Activated CD8-positive, alpha-beta T cell treated with anti-CD3 and anti-CD28 coated beads, Interleukin-2, amount 10 ng/mL, durations not matched to agents 7 days and 5 days (primary cell): ENCODE data around the gene IP6K1. TPM values are rescaled to one million over a fixed set of nuclear protein-coding genes. Genes with fewer than 3 reads are reported as not detected.
"Not testable (repeated sequence)": the region's sequence is repeated elsewhere in the genome, so short reads cannot be mapped to it uniquely, and the experiment has no call there.

Source experiments
- ATAC-seq: fragments of 150-1000 bp; cut with Tn5 transposase; one replicate; pipeline ENCODE4 v1.10.0; 2021; ENCODE audit warnings: moderate library complexity
- CTCF ChIA-PET: fragments of 350-600 bp; sonication (Branson Sonifier 250); formaldehyde crosslinking; loops from one replicate; lab custom pipeline; 2021; ENCODE audit warnings: antibody characterized with exemption; lab: Charles Lee
- POLR2A ChIA-PET: fragments of 350-600 bp; sonication (Branson Sonifier 250); formaldehyde crosslinking; loops from one replicate; lab custom pipeline; 2021; ENCODE audit warnings: antibody characterized with exemption; lab: Charles Lee
- DNase-seq: peaks from one replicate; pipeline ENCODE4 v3.0.0-alpha.2; 2020
- H3K27ac Mint-ChIP-seq: one replicate; pipeline ENCODE4 v1.8.0; 2021; ENCODE audit warnings: mild to moderate bottlenecking, mixed read lengths
- H3K27me3 Mint-ChIP-seq: one replicate; pipeline ENCODE4 v1.8.0; 2021; ENCODE audit warnings: low read depth, mixed read lengths
- H3K36me3 Mint-ChIP-seq: one replicate; pipeline ENCODE4 v1.8.0; 2021; ENCODE audit warnings: low read depth, mixed read lengths
- H3K4me1 Mint-ChIP-seq: one replicate; pipeline ENCODE4 v1.8.0; 2021; ENCODE audit warnings: low read depth, mixed read lengths
- H3K4me3 Mint-ChIP-seq: one replicate; pipeline ENCODE4 v1.8.0; 2021; ENCODE audit warnings: mild to moderate bottlenecking, mixed read lengths
- H3K9me3 Mint-ChIP-seq: one replicate; pipeline ENCODE4 v1.8.0; 2022; ENCODE audit warnings: mixed read lengths; ENCODE audit not compliant: insufficient read depth
- total RNA-seq, 2 experiments: library from RNA; stranded (reverse); gene quantifications; one replicate each; pipeline ENCODE4 v1.2.3, GENCODE V29; 2021

Gene IP6K1
- total RNA-seq, 2 experiments from 2014 or later, result 37.7 to 38.1 TPM

DNA sequence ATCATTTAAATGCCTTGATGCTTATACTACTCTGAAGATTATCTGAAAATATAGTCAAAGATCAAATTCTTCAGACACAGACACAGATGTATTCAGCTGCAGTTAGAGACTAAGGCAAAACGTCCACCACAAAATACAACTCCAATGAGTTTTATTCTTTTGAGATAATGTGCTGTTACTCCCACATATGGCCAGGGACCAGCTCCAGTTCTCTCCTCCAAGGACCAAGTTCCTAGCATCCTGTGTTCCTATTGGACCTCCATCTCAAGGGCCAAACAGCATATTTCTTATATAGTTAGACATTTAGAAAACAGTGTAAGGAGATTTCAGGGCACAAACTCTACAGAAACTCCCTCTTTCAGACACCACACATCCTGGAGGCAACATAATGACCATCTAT, 27.1 kb downstream of the IP6K1 start:
- ATAC-seq (no peak), DNase-seq (no peak)
- Mint-ChIP-seq H3K36me3 (no peaks in the 10 kb centered on the region), H3K27me3 (no peaks in the 10 kb centered on the region), H3K9me3 (no peaks in the 10 kb centered on the region), H3K4me3 (no peak overlapping the region), H3K27ac (no peak overlapping the region), H3K4me1 (no peaks in the 10 kb centered on the region)
- CTCF ChIA-PET, result no interaction called here
- POLR2A ChIA-PET, result no interaction called here

DNA sequence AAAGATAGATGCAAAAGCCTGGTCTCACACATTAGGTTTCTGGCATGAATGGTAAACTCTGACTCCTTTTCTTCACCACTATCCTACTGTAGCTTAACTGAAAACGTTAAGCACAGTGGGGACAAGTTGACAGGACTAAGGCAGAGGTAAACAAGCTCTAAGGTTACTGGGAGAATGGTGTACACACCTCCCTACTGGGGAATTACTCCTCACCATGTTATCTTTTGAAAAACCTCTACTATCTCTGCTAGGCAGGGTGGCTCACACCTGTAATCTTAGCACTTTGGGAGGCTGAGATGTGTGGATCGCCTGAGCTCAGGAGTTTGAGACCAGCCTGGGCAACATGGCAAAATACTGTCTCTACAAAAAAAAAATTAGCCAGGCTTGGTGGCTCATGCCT, 29.1 kb downstream of the IP6K1 start:
- H3K4me1 Mint-ChIP-seq, result no peaks in the 10 kb centered on the region

DNA sequence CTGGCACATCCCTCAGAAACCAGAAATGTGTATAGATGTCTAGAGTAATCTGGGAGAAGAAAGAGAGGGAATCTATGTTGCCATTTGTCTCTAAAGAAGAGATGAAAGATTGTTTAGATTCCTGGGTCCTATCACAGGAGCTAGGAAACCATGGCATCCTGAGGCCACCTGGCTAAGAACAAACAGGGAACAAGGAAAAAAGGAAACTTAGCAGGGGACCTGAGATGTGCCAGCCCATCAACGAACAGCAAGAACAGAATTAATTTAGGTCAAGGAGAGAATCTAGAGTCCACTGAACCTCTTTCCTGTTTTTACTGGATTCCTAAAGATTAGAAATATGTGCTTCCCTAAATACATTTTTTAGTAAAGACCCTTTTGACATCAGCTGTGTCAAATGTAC, 30.3 kb downstream of the IP6K1 start:
- ChIA-PET POLR2A (no interaction called here), CTCF (no interaction called here)
- Mint-ChIP-seq H3K36me3 (no peaks in the 10 kb centered on the region), H3K9me3 (no peaks in the 10 kb centered on the region), H3K27me3 (no peaks in the 10 kb centered on the region), H3K27ac (no peak overlapping the region), H3K4me3 (no peak overlapping the region), H3K4me1 (no peaks in the 10 kb centered on the region)
- ATAC-seq (no peak), DNase-seq (no peak)

More for the DNA sequence above, 29.1 kb downstream of the IP6K1 start:
- no peaks in the 10 kb centered on the region for H3K9me3 Mint-ChIP-seq
- no peaks in the 10 kb centered on the region for H3K27me3 Mint-ChIP-seq
- CTCF ChIA-PET, result no interaction called here
- no peak overlapping the region for H3K27ac Mint-ChIP-seq
- no peaks in the 10 kb centered on the region for H3K36me3 Mint-ChIP-seq
- POLR2A ChIA-PET, result no interaction called here
- ATAC-seq (no peak), DNase-seq (no peak)
- no peak overlapping the region for H3K4me3 Mint-ChIP-seq

DNA sequence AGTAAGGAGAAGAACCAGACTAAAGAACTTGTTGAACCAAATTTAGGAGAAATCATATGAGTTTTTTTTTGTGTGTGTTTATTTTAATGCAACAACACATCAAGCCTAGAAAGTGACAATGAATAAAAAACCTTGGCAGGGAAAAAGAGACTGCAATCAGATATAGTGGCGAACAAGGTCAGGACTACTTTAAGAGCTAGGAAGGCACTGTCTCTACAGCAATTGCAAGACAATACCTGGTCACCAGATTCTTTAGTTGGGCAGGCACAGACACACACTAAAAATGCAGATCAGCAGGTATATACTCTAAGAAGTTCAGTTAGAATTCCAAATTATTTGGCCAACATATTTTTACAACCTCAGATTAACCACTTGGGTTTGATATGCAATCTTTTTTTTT, 31.8 kb downstream of the IP6K1 start:
- no peaks in the 10 kb centered on the region for H3K27me3 Mint-ChIP-seq
- CTCF ChIA-PET, result no interaction called here
- peaks cover 1% of the 10 kb centered on the region for H3K36me3 Mint-ChIP-seq

DNA sequence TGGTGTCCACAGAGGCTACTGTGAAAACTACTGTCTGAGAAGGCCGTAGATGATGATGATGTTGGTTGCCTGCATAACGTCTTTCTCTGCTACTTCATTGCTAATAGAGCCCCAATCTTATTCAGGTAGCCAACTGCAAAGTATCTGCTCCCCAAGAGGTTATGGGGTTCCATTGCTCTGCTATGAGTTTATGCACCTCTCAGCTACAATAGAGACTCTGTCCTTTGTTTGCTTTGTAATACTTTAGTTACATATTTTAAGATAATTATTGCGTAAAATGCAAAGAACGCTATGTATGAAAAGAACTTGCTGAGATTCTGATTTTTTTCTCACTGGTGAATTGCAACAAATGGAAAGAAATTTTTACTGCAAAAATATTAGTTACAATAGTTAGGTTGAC, 34.8 kb downstream of the IP6K1 start:
- ATAC-seq (no peak), DNase-seq (no peak)
- POLR2A ChIA-PET, result no interaction called here
- Mint-ChIP-seq H3K27me3 (no peaks in the 10 kb centered on the region), H3K4me1 (no peaks in the 10 kb centered on the region), H3K36me3 (peaks cover 4% of the 10 kb centered on the region), H3K27ac (no peak overlapping the region), H3K9me3 (no peaks in the 10 kb centered on the region), H3K4me3 (no peak overlapping the region)
- CTCF ChIA-PET, result no interaction called here

More for the DNA sequence above, 31.8 kb downstream of the IP6K1 start:
- DNase-seq (no peak), ATAC-seq (no peak)
- no peaks in the 10 kb centered on the region for H3K9me3 Mint-ChIP-seq
- no peak overlapping the region for H3K4me3 Mint-ChIP-seq
- no peaks in the 10 kb centered on the region for H3K4me1 Mint-ChIP-seq
- H3K27ac Mint-ChIP-seq, result no peak overlapping the region
- POLR2A ChIA-PET, result interaction anchor here (0.6 kb wide), 1 partner anchor 237 kb away, joined by 4 read pairs; no protein-coding TSS in a partner anchor

DNA sequence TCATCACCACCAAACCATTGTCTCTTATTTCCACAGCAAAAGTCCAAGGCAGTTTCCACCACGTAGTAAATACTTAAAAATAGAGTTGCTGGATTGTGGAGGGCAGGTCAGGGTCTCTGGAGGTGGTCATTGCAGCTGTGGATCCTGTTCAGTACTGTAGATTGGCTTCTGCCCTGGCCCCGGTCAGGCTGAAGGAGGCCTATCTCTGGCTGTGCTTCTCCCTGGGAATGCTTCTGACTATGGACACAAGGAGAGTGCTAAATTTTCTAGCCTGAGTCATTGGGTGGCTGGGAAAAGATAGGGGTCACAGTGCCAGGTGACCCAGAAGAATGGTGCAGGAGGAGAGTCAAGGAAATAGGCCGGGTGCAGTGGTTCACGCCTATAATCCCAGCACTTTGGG, 36.3 kb downstream of the IP6K1 start:
- Mint-ChIP-seq H3K9me3 (no peaks in the 10 kb centered on the region), H3K4me1 (no peaks in the 10 kb centered on the region), H3K27ac (no peak overlapping the region), H3K27me3 (no peaks in the 10 kb centered on the region), H3K4me3 (no peak overlapping the region), H3K36me3 (peaks cover 4% of the 10 kb centered on the region)
- ChIA-PET POLR2A (no interaction called here), CTCF (no interaction called here)
- ATAC-seq (no peak), DNase-seq (no peak)

DNA sequence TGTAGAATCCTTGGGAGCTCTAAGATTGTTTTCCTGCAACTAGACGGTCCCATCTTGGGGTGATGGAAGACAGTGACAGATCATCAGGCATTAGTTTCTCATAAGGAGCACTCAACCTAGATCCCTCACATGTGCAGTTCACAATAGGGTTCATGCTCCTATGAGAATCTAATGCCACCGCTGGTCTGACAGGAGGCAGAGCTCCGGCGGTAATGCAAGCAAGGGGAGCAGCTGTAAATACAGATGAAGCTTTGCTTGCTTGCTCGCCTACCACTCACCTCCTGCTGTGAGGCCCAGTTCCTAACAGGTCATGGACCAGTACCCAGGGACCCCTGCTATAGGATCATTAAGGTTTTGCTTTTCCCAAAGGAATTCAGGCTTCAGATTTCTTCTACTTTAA, 37.5 kb downstream of the IP6K1 start:
- H3K9me3 Mint-ChIP-seq, H3K4me1 Mint-ChIP-seq, H3K27ac Mint-ChIP-seq, H3K27me3 Mint-ChIP-seq, ATAC-seq, H3K4me3 Mint-ChIP-seq, H3K36me3 Mint-ChIP-seq, DNase-seq: not testable (repeated sequence)
- ChIA-PET POLR2A (interaction anchor here (0.6 kb wide), 1 partner anchor 37 kb away, joined by 3 read pairs; no protein-coding TSS in a partner anchor), CTCF (interaction anchor here (1.1 kb wide), 1 partner anchor 223 kb away, joined by 3 read pairs; no protein-coding TSS in a partner anchor)

DNA sequence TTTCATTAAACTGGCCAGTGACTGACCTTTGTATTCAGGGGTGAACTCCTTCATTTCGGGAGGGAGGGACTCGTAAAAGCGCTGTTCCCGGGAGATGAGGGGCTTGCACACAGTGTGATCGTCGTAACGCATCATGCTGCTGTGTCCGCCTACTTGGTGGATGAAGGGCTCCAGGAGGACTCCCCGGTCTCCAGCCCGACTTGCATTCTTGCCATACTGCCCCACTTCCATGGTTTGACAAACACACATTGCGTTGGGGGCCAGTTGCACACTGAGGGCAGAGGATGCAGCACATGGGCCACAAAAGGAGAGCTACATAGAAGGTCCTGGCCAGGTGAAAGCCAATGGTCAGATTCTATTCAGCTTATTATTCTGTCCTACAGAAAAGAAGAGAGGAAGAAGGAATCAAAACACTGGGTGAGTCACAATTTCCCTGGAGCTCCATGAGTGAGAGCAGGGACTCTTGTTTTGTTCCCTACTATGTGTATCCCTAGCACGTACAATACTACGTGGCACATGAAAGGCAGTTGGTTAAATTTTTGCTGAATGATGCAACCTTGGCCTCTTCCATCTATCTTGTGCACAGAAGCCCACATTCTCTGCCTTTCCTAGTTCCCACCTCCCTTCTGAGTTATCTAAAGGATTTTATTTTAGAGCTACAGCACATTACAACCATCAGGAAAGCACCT, 38.4 kb downstream of the IP6K1 start:
- Mint-ChIP-seq H3K4me3 (no peak overlapping the region), H3K27me3 (no peaks in the 10 kb centered on the region), H3K27ac (no peak overlapping the region), H3K4me1 (no peaks in the 10 kb centered on the region), H3K9me3 (no peaks in the 10 kb centered on the region), H3K36me3 (peaks cover 6% of the 10 kb centered on the region)
- ChIA-PET POLR2A (interaction anchor here (0.6 kb wide), 1 partner anchor 38 kb away, joined by 3 read pairs; no protein-coding TSS in a partner anchor), CTCF (no interaction called here)
- ATAC-seq, result no peak
- no peak for DNase-seq

DNA sequence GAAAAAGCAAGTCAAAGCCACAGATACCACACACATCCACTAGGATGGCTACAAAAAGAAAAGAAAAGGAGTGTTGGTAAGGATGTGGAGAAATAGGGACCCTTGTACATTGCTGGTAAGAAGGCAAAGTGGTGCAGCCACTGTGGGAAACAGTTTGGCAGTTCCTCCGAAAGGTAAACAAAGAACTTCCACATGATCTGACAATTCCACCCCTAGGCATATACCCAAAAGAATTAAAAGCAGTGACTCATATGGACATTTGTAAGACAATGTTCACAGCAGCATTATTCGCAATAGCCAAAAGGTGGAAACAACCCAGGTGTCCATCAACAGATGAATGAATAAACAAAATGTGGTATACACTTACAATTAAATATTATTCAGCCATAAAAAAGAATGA, 40.4 kb downstream of the IP6K1 start:
- Mint-ChIP-seq H3K9me3 (no peaks in the 10 kb centered on the region), H3K4me1 (no peaks in the 10 kb centered on the region), H3K4me3 (no peak overlapping the region), H3K27me3 (no peaks in the 10 kb centered on the region), H3K27ac (no peak overlapping the region), H3K36me3 (peaks cover 6% of the 10 kb centered on the region)
- no peak for ATAC-seq
- no peak for DNase-seq
- ChIA-PET POLR2A (no interaction called here), CTCF (no interaction called here)

DNA sequence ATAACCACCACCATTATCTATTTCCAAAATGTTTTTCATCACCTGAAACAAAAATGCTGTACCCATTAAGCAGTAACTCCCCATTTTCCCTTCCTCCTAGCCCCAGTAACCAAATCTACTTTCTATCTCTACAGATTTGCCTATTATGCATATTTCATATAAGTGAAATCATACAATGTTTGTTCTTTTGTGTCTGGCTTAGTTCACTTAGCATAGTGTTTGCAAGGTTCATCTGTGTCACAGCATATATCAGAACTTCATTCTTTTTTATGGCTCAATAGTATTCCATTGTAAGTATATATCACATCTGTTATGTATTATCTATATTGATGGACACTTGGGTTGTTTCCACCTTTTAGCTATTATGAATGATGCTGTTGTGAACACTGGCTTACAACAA, 45.9 kb downstream of the IP6K1 start:
- ATAC-seq, result no peak
- Mint-ChIP-seq H3K9me3 (no peaks in the 10 kb centered on the region), H3K4me3 (no peak overlapping the region), H3K27ac (no peak overlapping the region), H3K27me3 (no peaks in the 10 kb centered on the region), H3K36me3 (peaks cover 27% of the 10 kb centered on the region), H3K4me1 (no peaks in the 10 kb centered on the region)
- no peak for DNase-seq
- CTCF ChIA-PET, result no interaction called here
- POLR2A ChIA-PET, result no interaction called here

DNA sequence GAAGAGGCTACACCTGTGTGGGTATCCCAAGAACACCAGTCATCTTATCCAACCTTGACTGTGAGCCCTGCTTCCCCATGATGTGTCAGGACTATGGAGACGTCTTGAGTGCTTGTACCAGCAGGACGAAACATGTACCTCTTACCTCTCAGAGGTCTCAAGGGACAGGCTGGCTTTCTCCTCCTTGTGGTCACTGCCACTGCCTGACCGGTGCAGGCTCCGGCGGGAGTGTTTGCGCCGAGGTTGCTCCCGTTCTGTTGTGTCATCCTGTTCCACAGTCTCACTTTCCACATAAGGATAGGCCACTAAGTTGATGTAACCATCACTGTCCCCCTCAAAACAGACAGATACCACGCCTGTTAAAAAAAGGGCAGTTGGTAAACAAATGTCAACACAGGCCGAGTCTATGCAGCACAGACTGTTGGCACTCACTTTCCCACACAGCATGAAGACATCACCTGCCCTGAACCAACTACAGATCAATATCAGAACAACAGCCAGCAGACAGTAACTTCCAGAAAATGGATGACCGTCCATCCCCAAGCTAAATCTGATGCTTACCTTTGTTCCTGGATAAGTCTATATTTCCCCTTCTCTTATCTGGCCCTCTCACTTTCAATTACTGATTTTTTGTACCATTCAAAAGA, 48.2 kb downstream of the IP6K1 start:
- POLR2A ChIA-PET, result no interaction called here

DNA sequence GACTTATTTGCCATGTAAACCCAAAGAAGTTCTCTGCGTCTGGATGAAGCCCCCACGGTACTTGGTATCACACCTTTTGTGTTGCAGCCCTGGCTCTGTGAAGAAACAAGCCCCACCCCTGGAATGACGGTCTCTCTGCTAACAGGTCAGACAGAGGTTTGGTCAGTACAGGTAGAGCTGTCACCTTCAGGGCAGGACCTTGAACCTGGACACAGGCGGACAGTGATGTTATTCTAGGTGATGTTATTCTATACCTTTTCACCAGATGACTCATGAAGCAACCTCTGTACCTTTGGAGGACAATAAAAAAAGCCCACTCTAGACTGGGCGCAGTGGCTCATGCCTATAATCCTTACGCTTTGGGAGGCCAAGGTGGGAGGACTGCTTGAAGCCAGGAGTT, 51.6 kb downstream of the IP6K1 start:
- CTCF ChIA-PET, result no interaction called here
- Mint-ChIP-seq H3K4me1 (no peaks in the 10 kb centered on the region), H3K9me3 (no peaks in the 10 kb centered on the region), H3K27ac (no peak overlapping the region), H3K4me3 (no peak overlapping the region), H3K36me3 (peaks cover 47% of the 10 kb centered on the region), H3K27me3 (no peaks in the 10 kb centered on the region)
- ATAC-seq (no peak), DNase-seq (no peak)
- POLR2A ChIA-PET, result interaction anchor here (1.3 kb wide), 1 partner anchor 11 kb away, joined by 3 read pairs; the partner anchor contains the start of gene GMPPB

More for the DNA sequence above, 48.2 kb downstream of the IP6K1 start:
- Mint-ChIP-seq H3K9me3 (no peaks in the 10 kb centered on the region), H3K27me3 (no peaks in the 10 kb centered on the region), H3K27ac (peak overlapping the region; percentile 28), H3K4me1 (no peaks in the 10 kb centered on the region), H3K4me3 (no peak overlapping the region), H3K36me3 (peaks cover 31% of the 10 kb centered on the region)
- CTCF ChIA-PET, result no interaction called here
- no peak for ATAC-seq
- no peak for DNase-seq
